ENCODE measurements around the gene CCDC144A. TPM values are rescaled to one million over a fixed set of nuclear protein-coding genes. Genes with fewer than 3 reads are reported as not detected.
"Not testable (repeated sequence)": the region's sequence is repeated elsewhere in the genome, so short reads cannot be mapped to it uniquely, and the experiment has no call there.

CCDC144A gene
- total RNA-seq, 4 donors from 2014 or later = 0.13 to 7.4 (median 0.57) TPM

GRCh38 chr17:16820979-16821543 is 131.0 kb downstream of the CCDC144A start:
- Histone ChIP-seq H3K4me3 (no peak overlapping the region), H3K27ac (no peak overlapping the region), H3K9me3 (no peaks in the 10 kb centered on the region), H3K4me1 (peaks cover 5 to 20% of the 10 kb centered on the region in 2 donors), H3K27me3 (no peaks in the 10 kb centered on the region), H3K36me3 (no peaks in the 10 kb centered on the region)
- ATAC-seq (no peak), DNase-seq (no peak)
- intact Hi-C loops (cut with DNase I; ENCODE audit: low total_unique reads) (no loop called here), in situ Hi-C loops (cut with MboI; ENCODE audit: low sequenced_read_pairs in 4 of 4) (no loop called here)
- TF ChIP-seq POLR2A (IDR thresholded peaks at IDR 0.05) = no peak
- TF ChIP-seq, protein P1, sequence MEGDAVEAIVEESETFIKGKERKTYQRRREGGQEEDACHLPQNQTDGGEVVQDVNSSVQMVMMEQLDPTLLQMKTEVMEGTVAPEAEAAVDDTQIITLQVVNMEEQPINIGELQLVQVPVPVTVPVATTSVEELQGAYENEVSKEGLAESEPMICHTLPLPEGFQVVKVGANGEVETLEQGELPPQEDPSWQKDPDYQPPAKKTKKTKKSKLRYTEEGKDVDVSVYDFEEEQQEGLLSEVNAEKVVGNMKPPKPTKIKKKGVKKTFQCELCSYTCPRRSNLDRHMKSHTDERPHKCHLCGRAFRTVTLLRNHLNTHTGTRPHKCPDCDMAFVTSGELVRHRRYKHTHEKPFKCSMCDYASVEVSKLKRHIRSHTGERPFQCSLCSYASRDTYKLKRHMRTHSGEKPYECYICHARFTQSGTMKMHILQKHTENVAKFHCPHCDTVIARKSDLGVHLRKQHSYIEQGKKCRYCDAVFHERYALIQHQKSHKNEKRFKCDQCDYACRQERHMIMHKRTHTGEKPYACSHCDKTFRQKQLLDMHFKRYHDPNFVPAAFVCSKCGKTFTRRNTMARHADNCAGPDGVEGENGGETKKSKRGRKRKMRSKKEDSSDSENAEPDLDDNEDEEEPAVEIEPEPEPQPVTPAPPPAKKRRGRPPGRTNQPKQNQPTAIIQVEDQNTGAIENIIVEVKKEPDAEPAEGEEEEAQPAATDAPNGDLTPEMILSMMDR (IDR thresholded peaks at IDR 0.05 in 4 of 5, conservative IDR thresholded peaks at IDR 0.05 in 1 of 5) = no peak

DNA sequence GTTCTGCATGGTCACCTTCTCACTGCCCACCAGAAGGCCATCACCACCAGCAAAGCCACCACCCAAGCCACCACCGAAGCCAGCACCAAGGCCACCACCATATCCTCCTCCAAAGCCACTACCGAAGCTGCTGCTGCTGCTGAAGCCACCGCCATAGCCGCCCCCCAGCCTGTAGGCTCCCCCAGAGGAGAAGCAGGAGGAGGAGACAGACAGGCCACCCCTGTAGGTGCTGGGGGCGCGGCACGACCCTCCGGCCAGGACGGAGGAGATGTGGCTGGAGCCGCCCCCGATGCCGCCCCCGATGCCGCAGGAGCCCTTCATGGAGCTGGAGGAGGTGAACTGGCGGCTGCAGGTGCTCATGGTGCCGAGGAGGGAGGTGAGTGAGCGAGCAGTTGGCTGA is 132.1 kb downstream of the CCDC144A start:
- H3K4me3 ChIP-seq; in situ Hi-C loops (cut with MboI; ENCODE audit: low sequenced_read_pairs in 4 of 4); H3K27ac ChIP-seq; DNase-seq; H3K9me3 ChIP-seq; ATAC-seq; H3K36me3 ChIP-seq; H3K27me3 ChIP-seq; intact Hi-C loops (cut with DNase I; ENCODE audit: low total_unique reads): not testable (repeated sequence)
- peaks cover 5 to 20% of the 10 kb centered on the region in 2 donors for H3K4me1 ChIP-seq

- H3K27me3 ChIP-seq; H3K4me3 ChIP-seq; H3K36me3 ChIP-seq; H3K9me3 ChIP-seq; in situ Hi-C loops (cut with MboI; ENCODE audit: low sequenced_read_pairs in 4 of 4); ATAC-seq; DNase-seq; intact Hi-C loops (cut with DNase I; ENCODE audit: low total_unique reads); H3K27ac ChIP-seq: not testable (repeated sequence)
- peaks cover 5 to 20% of the 10 kb centered on the region in 2 donors for H3K4me1 ChIP-seq
Measured at GRCh38 chr17:16823768-16824406, 133.8 kb downstream of the CCDC144A start.

Other genes starting within 250 kb of the CCDC144A start
- under 1 TPM in 2 of 4 donors, not detected in 2; 0.34 to 0.80 TPM for gene LRRC75A, start 198.0 kb upstream of the CCDC144A start, total RNA-seq
- gene ZNF287, start 121.0 kb upstream of the CCDC144A start, total RNA-seq = 1 to 10 TPM; 1.5 to 7.2 (median 4.9) TPM
- 1 to 10 TPM in 2 of 4 donors, under 1 TPM in 2; 0.86 to 2.2 (median 0.94) TPM for gene ZNF624, start 36.4 kb upstream of the CCDC144A start, total RNA-seq